SJSA1 (cell line): Measurements from ENCODE around the gene SLC27A1. TPM values are rescaled to one million over a fixed set of nuclear protein-coding genes. Genes with fewer than 3 reads are reported as not detected.

Source experiments
- DNase-seq, 2 experiments: peaks; one replicate each; pipeline ENCODE4 v3.0.0-alpha.2; 2015 to 2020; ENCODE audit warnings: low spot score in 2 of 2, low read depth in 1 of 2
- H3K27ac ChIP-seq: fragments of 250-450 bp; sonication (Bioruptor Pico); 2 replicates; pipeline ENCODE4 v1.5.1; 2020; ENCODE audit warnings: mild to moderate bottlenecking, moderate library complexity
- H3K27me3 ChIP-seq: fragments of 250-450 bp; sonication (Bioruptor Pico); replicated peaks from 2 replicates; pipeline ENCODE4 v1.5.1; 2020; ENCODE audit warnings: mild to moderate bottlenecking, moderate library complexity
- H3K36me3 ChIP-seq: fragments of 250-450 bp; sonication (Bioruptor Pico); 2 replicates; pipeline ENCODE4 v1.5.1; 2020; ENCODE audit warnings: mild to moderate bottlenecking
- H3K4me1 ChIP-seq: fragments of 250-450 bp; sonication (Bioruptor Pico); replicated peaks from 2 replicates; pipeline ENCODE4 v1.6.1; 2021; ENCODE audit warnings: mild to moderate bottlenecking
- H3K4me3 ChIP-seq: fragments of 250-450 bp; sonication (Bioruptor Pico); 2 replicates; pipeline ENCODE4 v1.5.1; 2020; ENCODE audit warnings: mild to moderate bottlenecking
- H3K9me3 ChIP-seq: fragments of 250-450 bp; sonication (Bioruptor Pico); replicated peaks from 2 replicates; pipeline ENCODE4 v1.5.1; 2020; ENCODE audit warnings: mild to moderate bottlenecking
- total RNA-seq: library from RNA; depleted of rRNA; stranded (reverse); fragments of >200 nt; shearing (Covaris generic); gene quantifications from 2 replicates; pipeline ENCODE4 v1.2.3, GENCODE V29; 2014; rRNA removed

Gene SLC27A1
- 4.0 and 4.8 TPM in 2 replicates for total RNA-seq

DNA sequence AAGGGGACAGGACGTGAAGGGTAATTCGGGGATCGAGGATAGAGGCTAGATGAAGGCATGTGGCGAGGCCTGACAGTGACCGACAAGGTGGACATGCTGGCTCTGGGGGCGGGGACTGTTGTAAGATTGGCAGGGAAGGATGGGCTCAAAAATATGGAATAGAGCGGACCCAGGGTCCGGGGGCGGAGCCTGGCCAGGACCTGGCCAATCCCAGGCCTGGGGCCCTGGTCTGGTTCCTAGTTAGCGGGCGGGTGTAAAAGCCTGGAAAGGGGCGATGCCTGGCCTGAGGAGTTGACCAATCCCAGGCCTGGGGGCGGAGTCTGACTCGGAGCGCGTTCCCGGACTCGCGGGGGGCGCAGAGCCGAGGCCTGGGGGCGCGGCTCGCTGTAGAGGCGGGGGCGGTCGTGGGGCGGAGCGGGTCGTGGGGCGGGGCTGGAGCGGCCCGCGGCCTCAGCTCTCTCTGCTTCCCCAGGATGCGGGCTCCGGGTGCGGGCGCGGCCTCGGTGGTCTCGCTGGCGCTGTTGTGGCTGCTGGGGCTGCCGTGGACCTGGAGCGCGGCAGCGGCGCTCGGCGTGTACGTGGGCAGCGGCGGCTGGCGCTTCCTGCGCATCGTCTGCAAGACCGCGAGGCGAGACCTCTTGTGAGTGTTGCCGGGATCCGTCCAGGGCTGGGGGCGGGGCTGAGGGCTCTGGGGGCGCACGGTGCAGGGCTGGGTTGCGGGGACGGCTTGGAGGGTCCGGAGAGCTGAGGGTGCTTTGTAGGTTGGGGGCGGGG, at the start of gene SLC27A1:
Gene SLC27A1 (plus strand): TSS at position 457 of the 774 bp plus-strand sequence. CDS start 17 bp downstream, at position 474.
- peak within 1 kb of the TSS; percentile 76 for H3K4me3 ChIP-seq
- peak within 1 kb of the TSS; percentile 57 for H3K27ac ChIP-seq
- no peaks in the 10 kb centered on the region for H3K9me3 ChIP-seq
- H3K36me3 ChIP-seq = no peaks in the 10 kb centered on the region
- peak; percentile 98 to 99 for DNase-seq
- H3K4me1 ChIP-seq = peaks cover 19% of the 10 kb centered on the region
- H3K27me3 ChIP-seq = no peaks in the 10 kb centered on the region

DNA sequence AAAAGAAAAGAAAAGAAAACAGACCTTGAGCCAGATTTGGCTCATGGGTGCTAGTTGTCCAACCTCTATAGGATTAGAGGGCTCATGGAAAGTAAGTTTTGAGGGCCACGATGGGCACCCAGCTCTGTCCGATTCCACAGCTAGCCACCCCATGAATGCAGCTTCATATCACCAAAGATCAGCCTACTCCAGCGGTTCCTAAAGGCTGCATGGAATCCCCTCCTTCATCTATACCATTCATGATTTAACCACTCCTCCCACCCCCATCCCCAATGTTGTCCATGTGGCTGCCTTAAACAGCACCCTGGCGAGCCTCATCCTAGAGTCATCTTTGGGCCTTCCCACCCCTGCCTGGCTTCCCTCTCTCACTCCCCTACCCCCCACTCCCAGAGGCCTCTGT, 48.4 kb upstream of the SLC27A1 start:
- Histone ChIP-seq H3K9me3 (no peaks in the 10 kb centered on the region), H3K27me3 (no peaks in the 10 kb centered on the region), H3K27ac (no peak overlapping the region), H3K4me1 (peaks cover 11% of the 10 kb centered on the region), H3K4me3 (no peak overlapping the region), H3K36me3 (peaks cover 7% of the 10 kb centered on the region; the same call in 1 of the 2 replicates)
- no peak for DNase-seq

DNA sequence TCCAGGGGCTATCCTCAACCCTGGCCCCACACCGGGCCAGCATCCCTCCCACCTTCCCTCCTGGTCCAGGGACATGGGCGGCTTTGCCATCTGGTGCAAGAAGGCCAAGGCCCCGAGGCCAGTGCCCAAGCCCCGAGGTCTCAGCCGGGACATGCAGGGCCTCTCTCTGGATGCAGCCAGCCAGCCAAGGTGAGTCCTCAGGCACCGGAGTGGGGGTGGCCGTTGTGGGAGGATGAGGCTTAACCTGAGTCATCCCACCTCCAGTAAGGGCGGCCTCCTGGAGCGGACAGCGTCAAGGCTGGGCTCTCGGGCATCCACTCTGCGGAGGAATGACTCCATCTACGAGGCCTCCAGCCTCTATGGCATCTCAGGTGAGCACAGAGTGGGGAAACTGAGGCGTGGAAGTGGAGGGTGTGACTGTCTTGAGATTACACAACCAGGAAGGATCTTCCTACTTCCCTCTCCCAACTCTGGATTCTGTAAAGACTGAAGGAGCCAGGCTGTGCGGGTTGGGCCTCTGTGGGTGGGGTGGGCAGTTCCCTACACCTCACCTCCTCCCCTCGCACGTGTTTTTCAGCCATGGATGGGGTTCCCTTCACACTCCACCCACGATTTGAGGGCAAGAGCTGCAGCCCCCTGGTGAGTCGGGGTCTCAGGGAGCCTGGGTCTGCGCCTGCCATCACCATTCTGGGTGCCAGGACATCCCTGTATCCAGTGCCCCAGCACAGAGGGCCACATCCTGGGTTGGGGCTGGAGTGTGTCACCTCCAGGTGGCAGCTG, 46.7 kb upstream of the SLC27A1 start:
- DNase-seq = no peak
- H3K36me3 ChIP-seq = peaks cover 7% of the 10 kb centered on the region; the same call in 1 of the 2 replicates
- H3K4me3 ChIP-seq = no peak overlapping the region
- H3K9me3 ChIP-seq = no peaks in the 10 kb centered on the region
- peaks cover 11% of the 10 kb centered on the region for H3K4me1 ChIP-seq
- H3K27ac ChIP-seq = no peak overlapping the region
- H3K27me3 ChIP-seq = no peaks in the 10 kb centered on the region

DNA sequence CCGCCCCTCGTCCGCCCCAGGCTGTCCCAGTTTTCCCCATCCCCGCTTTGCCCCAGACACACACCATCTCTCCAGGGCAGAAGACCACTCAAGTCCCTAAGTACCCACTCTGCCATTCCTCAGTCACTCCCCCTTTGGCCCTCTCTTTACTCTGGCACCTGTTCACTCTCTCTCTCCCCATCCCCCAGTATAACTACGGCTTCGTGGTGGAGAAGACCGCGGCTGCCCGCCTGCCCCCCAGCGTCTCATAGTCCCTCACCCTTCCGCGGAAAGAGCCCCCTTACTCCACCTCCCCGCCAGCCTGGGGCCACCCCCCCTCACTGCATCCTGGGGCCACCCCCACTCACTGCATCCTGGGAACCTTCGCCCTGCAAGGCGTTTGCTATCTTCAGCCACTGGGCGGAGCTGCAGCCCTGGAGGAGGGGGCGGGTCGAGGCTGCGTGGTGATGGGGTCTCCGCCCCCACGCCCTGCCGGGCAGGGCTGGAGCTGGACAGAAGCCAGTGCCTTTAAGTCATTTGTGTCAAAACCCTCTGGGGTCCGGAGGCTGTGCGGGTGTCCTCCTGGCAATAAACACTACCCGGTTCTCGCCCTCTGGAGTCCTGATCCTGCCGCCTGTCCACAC, 45.5 kb upstream of the SLC27A1 start:
- Histone ChIP-seq H3K36me3 (peaks cover 7% of the 10 kb centered on the region; the same call in 1 of the 2 replicates), H3K4me1 (peaks cover 5% of the 10 kb centered on the region; the same call in 1 of the 2 replicates), H3K27me3 (no peaks in the 10 kb centered on the region), H3K9me3 (no peaks in the 10 kb centered on the region), H3K27ac (no peak overlapping the region), H3K4me3 (no peak overlapping the region)
- no peak for DNase-seq

DNA sequence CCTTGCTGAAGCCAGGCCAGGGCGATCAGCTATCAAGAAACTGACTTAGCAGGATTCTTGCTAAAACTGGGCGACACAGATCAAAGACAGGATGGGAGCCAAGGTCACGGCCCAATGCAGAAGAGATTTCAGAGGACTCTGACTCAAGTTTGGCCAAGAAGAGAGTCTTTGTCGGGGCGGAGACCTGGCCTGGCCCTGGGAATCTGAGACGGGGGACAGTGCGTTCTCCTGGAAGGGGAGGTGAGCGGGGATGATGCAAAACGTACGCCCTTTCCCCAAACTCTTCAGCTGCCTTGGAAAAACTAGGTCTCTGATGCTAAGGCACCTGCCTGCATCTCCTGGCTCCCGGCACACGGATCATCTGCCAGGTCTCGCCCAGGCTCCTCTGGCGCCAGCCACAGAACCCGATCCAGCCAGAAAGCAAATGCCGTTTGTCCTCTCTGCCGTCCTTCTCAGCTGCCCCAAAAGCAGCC, 40.6 kb upstream of the SLC27A1 start:
- Histone ChIP-seq H3K4me1 (no peaks in the 10 kb centered on the region), H3K36me3 (no peaks in the 10 kb centered on the region), H3K27ac (no peak overlapping the region), H3K4me3 (no peak overlapping the region), H3K9me3 (no peaks in the 10 kb centered on the region), H3K27me3 (no peaks in the 10 kb centered on the region)
- no peak for DNase-seq

DNA sequence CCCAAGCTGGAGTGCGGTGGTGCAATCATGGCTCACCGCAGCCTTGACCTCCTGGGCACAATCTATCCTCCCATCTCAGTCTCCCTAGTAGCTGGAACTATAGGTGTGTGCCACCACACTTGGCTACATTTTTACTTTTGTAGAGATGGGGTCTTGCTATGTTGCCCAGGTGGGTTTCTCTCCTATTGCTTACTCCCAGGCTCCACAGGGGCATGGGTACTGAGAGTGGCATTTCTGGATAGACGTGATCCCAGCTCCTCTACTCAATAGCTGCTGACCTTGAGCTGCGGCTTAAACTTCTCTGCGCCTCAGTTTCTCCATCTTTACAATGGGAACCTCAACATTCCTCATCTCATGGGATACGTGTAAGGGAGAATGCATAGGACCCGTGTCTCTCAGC, 38.9 kb upstream of the SLC27A1 start:
- Histone ChIP-seq H3K4me3 (no peak overlapping the region), H3K9me3 (no peaks in the 10 kb centered on the region), H3K27ac (no peak overlapping the region), H3K4me1 (no peaks in the 10 kb centered on the region), H3K36me3 (no peaks in the 10 kb centered on the region), H3K27me3 (no peaks in the 10 kb centered on the region)
- DNase-seq = no peak

DNA sequence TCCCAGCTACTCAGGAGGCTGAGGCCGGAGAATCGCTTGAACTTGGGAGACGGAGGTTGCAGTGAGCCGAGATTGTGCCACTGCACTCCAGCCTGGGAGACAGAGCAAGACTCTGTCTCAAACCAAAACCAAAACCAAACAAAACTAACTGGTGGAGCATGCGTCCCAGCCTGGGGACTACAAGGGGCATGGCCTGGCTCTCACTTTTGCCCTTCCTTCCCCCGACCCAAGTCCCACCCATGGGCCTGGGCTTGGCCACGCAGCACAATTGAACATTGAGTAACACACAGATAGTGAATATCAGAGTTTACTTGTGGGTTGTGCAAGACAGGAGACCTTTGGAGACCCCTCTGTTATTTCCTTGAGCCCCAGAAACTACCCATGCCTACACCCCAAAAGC, 35.1 kb upstream of the SLC27A1 start:
- DNase-seq = no peak
- no peaks in the 10 kb centered on the region for H3K27me3 ChIP-seq
- no peak overlapping the region for H3K4me3 ChIP-seq
- H3K27ac ChIP-seq = no peak overlapping the region
- H3K4me1 ChIP-seq = no peaks in the 10 kb centered on the region
- H3K36me3 ChIP-seq = no peaks in the 10 kb centered on the region
- no peaks in the 10 kb centered on the region for H3K9me3 ChIP-seq

DNA sequence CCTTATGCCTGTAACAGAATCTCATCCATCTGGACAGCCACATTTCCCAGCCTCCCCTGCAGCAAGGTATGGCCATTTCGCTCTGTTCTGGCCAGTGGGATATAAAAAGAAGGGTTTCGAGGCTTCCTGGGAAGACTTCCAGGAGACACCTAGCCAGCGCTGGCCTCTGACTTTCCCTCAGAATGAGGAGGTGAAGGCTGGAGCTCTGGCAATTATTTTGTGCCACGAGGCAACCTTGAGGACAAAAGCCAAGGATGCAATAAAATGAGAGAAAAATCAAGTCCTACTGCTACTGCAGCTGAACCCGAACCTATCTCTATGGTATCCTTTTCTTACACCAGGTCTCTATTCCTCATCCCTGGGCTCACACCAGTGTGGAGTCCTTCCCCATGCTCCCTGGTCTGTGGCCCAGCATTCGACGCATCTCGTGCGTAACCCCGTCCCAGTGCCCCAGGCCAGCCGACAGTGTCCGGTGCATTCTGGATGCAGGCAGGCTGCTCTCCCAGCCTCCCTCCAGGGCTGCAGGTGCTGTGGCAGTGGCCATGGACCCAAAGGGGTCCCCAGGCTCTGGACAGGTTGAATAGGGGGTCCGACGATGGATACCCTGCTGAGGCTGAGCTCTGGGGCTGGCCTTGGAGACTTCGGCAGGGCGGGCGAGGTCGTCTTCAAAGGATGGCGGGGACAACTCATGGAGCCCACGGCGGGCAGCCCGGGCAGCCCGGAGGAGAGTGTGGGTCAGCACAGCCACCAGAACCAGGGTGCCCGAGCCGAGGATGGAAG, 34.0 kb upstream of the SLC27A1 start:
- Histone ChIP-seq H3K4me3 (no peak overlapping the region), H3K27ac (no peak overlapping the region), H3K4me1 (no peaks in the 10 kb centered on the region; the same call in 1 of the 2 replicates)

DNA sequence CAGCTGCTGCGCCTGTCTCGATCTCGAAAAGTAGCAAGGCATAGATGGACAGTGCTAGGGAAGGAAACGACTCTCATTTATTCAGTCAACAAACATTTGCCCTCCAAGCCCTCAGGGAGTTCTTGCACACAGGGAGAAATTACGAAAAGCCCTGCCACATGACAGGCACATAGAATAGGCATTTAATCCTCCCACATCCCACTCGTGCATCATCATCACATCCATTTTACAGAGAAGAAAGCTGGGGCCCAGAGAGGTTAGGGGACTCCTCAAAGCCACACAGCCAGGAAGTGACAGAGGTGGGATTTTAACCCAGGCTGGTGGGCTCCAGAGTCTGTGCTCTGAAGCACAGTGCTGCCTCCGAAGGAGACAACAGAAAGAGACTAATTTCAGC, 33.5 kb upstream of the SLC27A1 start:
- H3K4me1 ChIP-seq = no peaks in the 10 kb centered on the region; the same call in 1 of the 2 replicates
- H3K27me3 ChIP-seq = no peaks in the 10 kb centered on the region
- H3K27ac ChIP-seq = no peak overlapping the region
- H3K9me3 ChIP-seq = no peaks in the 10 kb centered on the region; the same call in 1 of the 2 replicates
- no peaks in the 10 kb centered on the region for H3K36me3 ChIP-seq
- no peak overlapping the region for H3K4me3 ChIP-seq
- no peak for DNase-seq

More for the DNA sequence above, 34.0 kb upstream of the SLC27A1 start:
- Histone ChIP-seq H3K27me3 (no peaks in the 10 kb centered on the region), H3K9me3 (no peaks in the 10 kb centered on the region; the same call in 1 of the 2 replicates), H3K36me3 (no peaks in the 10 kb centered on the region)
- DNase-seq = no peak

DNA sequence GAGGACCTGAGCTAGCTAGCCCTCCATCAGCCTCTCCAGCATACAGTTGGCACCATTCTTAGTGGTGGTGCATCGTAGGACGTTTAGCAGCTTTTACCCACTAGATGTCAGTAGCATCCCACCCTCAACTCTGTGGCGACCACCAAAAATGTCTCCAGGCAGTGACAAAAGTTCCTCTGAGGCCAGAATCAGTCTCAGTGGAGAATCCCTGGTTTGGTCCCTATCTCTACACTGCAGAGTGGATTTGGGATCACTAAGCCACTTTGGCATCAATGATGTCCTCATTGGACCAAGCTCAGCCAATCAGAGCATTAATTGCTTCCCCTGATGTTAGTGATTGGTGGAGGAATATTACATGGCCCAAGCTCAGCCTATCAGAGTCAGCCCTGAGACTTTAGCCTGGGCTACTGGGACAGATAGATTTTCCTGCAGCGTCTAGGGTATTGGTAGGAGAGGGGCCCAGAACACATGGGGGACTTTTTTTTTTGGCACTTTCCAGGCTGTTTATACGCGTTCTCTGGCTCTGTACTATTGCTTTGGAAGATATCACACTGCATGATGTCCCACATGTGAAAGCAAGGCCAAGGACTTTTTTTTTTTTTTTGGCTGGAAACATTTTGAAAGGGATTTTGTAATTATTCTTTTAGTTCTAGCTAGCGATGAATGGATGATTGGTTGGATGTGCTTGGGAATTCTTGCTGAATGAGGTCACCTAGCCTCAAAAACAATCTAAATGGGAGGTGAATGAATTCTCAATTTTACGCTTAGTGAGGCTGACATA, 28.9 kb upstream of the SLC27A1 start:
- no peaks in the 10 kb centered on the region for H3K27me3 ChIP-seq
- no peaks in the 10 kb centered on the region for H3K36me3 ChIP-seq
- peaks cover 4% of the 10 kb centered on the region for H3K9me3 ChIP-seq
- no peaks in the 10 kb centered on the region; the same call in 1 of the 2 replicates for H3K4me1 ChIP-seq
- DNase-seq = peak in 1 of 2 experiments; percentile 13
- no peak overlapping the region for H3K27ac ChIP-seq
- no peak overlapping the region for H3K4me3 ChIP-seq

DNA sequence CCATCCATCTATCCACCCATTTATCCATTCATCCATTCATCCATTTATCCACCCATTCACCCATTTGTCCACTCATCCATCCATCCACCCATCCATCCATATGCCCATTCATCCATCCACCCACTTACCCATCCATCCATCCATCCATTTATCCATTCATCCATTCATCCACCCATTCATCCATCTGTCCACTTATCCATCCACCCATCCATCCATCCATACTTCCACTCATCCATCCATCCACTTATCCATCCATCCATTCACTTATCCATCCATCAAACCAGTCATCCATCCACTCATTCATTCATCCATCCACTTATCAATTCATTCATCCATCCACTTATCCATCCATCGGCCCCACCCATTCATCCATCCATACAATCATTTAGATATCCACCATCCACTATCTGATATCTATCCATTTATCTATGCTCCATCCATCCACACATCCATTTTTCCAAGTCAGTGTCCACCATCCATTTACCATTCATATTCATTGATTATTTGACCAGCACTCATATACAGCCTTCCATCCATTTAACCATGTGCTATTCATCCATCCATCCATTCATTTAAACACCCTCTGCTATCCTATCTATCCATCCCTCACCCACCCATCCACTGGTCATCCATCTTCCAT, 24.7 kb upstream of the SLC27A1 start:
- Histone ChIP-seq H3K4me3 (no peak overlapping the region), H3K4me1 (peaks cover 8% of the 10 kb centered on the region), H3K36me3 (no peaks in the 10 kb centered on the region), H3K27me3 (peaks cover 22% of the 10 kb centered on the region), H3K27ac (no peak overlapping the region), H3K9me3 (peaks cover 4% of the 10 kb centered on the region)
- DNase-seq = no peak

DNA sequence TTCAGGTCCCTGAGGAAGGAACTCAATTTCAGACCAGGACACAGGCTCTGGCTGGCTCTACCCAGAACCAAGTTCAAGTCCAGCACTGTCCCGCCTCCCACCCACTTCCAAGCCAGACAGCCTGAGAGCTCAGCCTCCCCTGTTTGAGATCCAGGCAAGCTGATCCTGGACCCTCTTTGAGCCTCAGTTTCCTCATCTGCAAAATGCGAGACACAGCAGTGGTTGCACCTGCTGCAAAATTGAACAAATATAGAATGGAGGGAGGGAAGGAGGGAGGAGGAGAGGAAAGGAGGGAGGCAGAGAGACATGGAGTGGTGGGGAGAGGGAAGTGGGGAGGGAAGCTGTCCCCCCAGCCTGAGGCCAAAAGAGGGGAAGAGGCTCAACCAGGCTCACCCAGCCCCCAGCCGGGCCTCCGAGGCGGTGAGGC, 22.6 kb upstream of the SLC27A1 start:
- peaks cover 4% of the 10 kb centered on the region; the same call in 1 of the 2 replicates for H3K9me3 ChIP-seq
- no peak overlapping the region for H3K4me3 ChIP-seq
- H3K27ac ChIP-seq = no peak overlapping the region
- DNase-seq = no peak
- H3K27me3 ChIP-seq = peaks cover 22% of the 10 kb centered on the region
- peaks cover 8% of the 10 kb centered on the region for H3K4me1 ChIP-seq
- no peaks in the 10 kb centered on the region for H3K36me3 ChIP-seq
